Loucy (cell line): ENCODE measurements around the gene RALGAPA1.

ENCODE experiments used
- H2AFZ ChIP-seq: fragments of 200-600 bp; sonication (generic); 2 replicates; pipeline ENCODE4 v1.6.0; 2016; ENCODE audit warnings: antibody characterized with exemption, mild to moderate bottlenecking, low read length, moderate library complexity
- H3F3A ChIP-seq: fragments of 200-600 bp; 2 replicates; pipeline ENCODE4 v1.6.0; 2016; ENCODE audit warnings: antibody characterized with exemption, low read depth, mild to moderate bottlenecking
- H3K27me3 ChIP-seq: fragments of 200-600 bp; sonication (generic); 2 replicates; pipeline ENCODE4 v1.6.1; 2014; ENCODE audit warnings: low read length, mild to moderate bottlenecking; ENCODE audit not compliant: insufficient read depth, poor library complexity, severe bottlenecking
- H3K36me3 ChIP-seq: fragments of 200-600 bp; sonication (generic); 2 replicates; pipeline ENCODE4 v1.6.1; 2016; ENCODE audit warnings: low read length; ENCODE audit not compliant: insufficient read depth
- H3K4me1 ChIP-seq: fragments of 200-600 bp; sonication (generic); 2 replicates; pipeline ENCODE4 v1.5.1; 2014; ENCODE audit warnings: low read length, mild to moderate bottlenecking; ENCODE audit not compliant: insufficient read depth, poor library complexity, severe bottlenecking
- H3K4me2 ChIP-seq: fragments of 200-600 bp; sonication (generic); 2 replicates; pipeline ENCODE4 v1.6.0; 2014; ENCODE audit warnings: antibody characterized with exemption, low read length, low read depth, mild to moderate bottlenecking; ENCODE audit not compliant: poor library complexity, severe bottlenecking
- H3K4me3 ChIP-seq: fragments of 200-600 bp; sonication (generic); 2 replicates; pipeline ENCODE4 v1.5.1; 2014; ENCODE audit warnings: low read length, mild to moderate bottlenecking, mixed read lengths; ENCODE audit not compliant: poor library complexity, severe bottlenecking
- H3K79me2 ChIP-seq: fragments of 200-600 bp; sonication (generic); 2 replicates; pipeline ENCODE4 v1.6.1; 2014; ENCODE audit warnings: low read length; ENCODE audit not compliant: insufficient read depth
- H3K9ac ChIP-seq: fragments of 200-600 bp; sonication (generic); 2 replicates; pipeline ENCODE4 v1.6.0; 2014; ENCODE audit warnings: mild to moderate bottlenecking, low read depth, low read length, moderate library complexity; ENCODE audit not compliant: poor library complexity, severe bottlenecking
- H3K9me2 ChIP-seq: fragments of 200-600 bp; sonication (generic); replicated peaks from 2 replicates; pipeline ENCODE4 v1.6.1; 2016; ENCODE audit warnings: low read depth, low read length, mixed read lengths
- H3K9me3 ChIP-seq: fragments of 200-600 bp; sonication (generic); 2 replicates; pipeline ENCODE4 v1.6.1; 2014; ENCODE audit warnings: mild to moderate bottlenecking, antibody characterized with exemption, low read length, low read depth; ENCODE audit not compliant: insufficient read depth
- H4K20me1 ChIP-seq: fragments of 200-600 bp; sonication (generic); 2 replicates; pipeline ENCODE4 v1.6.0; 2014; ENCODE audit warnings: antibody characterized with exemption, low read length, mild to moderate bottlenecking; ENCODE audit not compliant: insufficient read depth, poor library complexity, severe bottlenecking
- EZH2phosphoT487 ChIP-seq: fragments of 200-600 bp; IDR thresholded peaks from 2 replicates; pipeline ENCODE4 v1.6.1; 2018; ENCODE audit warnings: antibody characterized with exemption, mild to moderate bottlenecking, moderate library complexity, borderline replicate concordance
- TF ChIP-seq, protein P1 (sequence below): fragments of 200-600 bp; sonication (generic); conservative IDR thresholded peaks from 2 replicates; pipeline ENCODE4 v1.5.1; 2014; ENCODE audit warnings: mild to moderate bottlenecking, antibody characterized with exemption, low read length

Gene RALGAPA1

DNA sequence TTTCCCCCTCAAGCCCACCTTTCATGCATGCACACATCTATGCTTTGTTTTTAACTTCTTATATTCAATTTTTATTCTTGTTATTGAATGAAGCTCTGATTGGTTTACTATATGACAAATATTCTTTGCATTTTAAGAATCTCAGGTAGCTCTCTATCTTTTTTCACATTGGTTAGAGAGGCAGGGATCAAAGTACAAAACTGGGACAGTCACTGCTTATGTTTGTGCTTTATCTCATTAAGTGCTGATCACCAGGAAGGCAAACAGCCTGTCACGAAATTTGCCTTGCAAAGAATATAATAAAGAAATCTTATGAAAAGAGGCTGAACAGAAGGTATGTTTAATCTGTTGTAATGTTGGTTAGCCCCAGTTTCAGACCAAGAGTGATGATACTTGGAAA, 304.8 kb downstream of the RALGAPA1 start:
- Histone ChIP-seq H3K9me2 (no peaks in the 10 kb centered on the region), H3K27me3 (no peaks in the 10 kb centered on the region), H3K4me3 (no peak overlapping the region), H4K20me1 (no peaks in the 10 kb centered on the region), H3K36me3 (no peaks in the 10 kb centered on the region), H3K79me2 (no peaks in the 10 kb centered on the region), H3K9me3 (no peaks in the 10 kb centered on the region), H3F3A (no peaks in the 10 kb centered on the region), H3K9ac (no peak overlapping the region), H2AFZ (no peak overlapping the region), H3K4me1 (peaks cover 12% of the 10 kb centered on the region), H3K4me2 (no peak overlapping the region)
- TF ChIP-seq, protein P1, sequence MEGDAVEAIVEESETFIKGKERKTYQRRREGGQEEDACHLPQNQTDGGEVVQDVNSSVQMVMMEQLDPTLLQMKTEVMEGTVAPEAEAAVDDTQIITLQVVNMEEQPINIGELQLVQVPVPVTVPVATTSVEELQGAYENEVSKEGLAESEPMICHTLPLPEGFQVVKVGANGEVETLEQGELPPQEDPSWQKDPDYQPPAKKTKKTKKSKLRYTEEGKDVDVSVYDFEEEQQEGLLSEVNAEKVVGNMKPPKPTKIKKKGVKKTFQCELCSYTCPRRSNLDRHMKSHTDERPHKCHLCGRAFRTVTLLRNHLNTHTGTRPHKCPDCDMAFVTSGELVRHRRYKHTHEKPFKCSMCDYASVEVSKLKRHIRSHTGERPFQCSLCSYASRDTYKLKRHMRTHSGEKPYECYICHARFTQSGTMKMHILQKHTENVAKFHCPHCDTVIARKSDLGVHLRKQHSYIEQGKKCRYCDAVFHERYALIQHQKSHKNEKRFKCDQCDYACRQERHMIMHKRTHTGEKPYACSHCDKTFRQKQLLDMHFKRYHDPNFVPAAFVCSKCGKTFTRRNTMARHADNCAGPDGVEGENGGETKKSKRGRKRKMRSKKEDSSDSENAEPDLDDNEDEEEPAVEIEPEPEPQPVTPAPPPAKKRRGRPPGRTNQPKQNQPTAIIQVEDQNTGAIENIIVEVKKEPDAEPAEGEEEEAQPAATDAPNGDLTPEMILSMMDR = no peak
- TF ChIP-seq EZH2phosphoT487 = no peak

DNA sequence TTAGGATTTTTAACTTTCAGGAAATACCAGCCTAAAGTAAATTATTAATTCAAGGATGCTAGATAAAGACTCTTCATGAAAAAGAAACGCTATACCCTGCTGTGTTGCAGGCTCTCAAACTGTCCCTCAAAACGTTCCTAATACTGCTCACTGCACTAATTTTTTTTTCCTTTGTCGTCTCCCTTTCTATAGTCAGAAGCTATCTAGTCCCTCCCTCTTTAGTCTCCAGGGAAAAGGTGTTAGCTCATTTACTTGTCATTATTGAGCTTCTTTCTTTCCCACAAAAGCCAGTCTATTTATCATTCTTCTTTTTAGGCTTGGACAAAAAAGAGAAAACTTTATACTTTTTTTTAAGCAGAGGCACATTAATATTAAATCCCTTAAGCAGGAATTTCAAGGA, 305.4 kb downstream of the RALGAPA1 start:
- H3K4me1 ChIP-seq = peaks cover 12% of the 10 kb centered on the region
- H3K9ac ChIP-seq = no peak overlapping the region
- H2AFZ ChIP-seq = no peak overlapping the region
- H4K20me1 ChIP-seq = no peaks in the 10 kb centered on the region
- no peaks in the 10 kb centered on the region for H3K36me3 ChIP-seq
- H3K27me3 ChIP-seq = no peaks in the 10 kb centered on the region
- H3K9me3 ChIP-seq = no peaks in the 10 kb centered on the region
- no peak overlapping the region for H3K4me2 ChIP-seq
- H3K79me2 ChIP-seq = no peaks in the 10 kb centered on the region
- no peaks in the 10 kb centered on the region for H3F3A ChIP-seq
- TF ChIP-seq, protein P1 = no peak
- TF ChIP-seq EZH2phosphoT487 = no peak
- no peaks in the 10 kb centered on the region for H3K9me2 ChIP-seq
- no peak overlapping the region for H3K4me3 ChIP-seq

DNA sequence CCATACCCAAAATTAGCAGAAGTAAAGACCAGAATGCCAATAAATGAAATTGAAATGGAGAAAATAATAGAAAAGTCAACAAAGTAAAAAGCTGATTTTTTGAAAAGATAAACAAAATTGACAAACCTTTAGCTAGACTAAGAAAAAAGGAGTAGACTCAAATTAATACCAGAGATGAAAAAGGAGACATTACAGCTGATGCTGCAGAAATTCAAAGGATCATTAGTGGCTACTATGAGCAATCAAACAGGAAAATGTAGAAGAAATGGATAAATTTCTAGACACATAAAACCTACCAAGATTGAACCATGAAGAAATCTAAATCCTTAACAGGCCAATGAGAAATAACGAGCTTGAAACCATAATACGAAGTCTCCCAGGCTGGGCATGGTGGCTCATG, 309.9 kb downstream of the RALGAPA1 start:
- H3F3A ChIP-seq = no peaks in the 10 kb centered on the region
- H3K4me3 ChIP-seq = no peak overlapping the region
- TF ChIP-seq, protein P1 = no peak
- no peak for TF ChIP-seq EZH2phosphoT487

More for the DNA sequence above, 309.9 kb downstream of the RALGAPA1 start:
- Histone ChIP-seq H3K9me2 (no peaks in the 10 kb centered on the region), H3K79me2 (no peaks in the 10 kb centered on the region), H3K9me3 (no peaks in the 10 kb centered on the region), H2AFZ (no peak overlapping the region), H3K4me2 (no peak overlapping the region), H3K9ac (no peak overlapping the region), H4K20me1 (no peaks in the 10 kb centered on the region), H3K27me3 (no peaks in the 10 kb centered on the region), H3K4me1 (no peaks in the 10 kb centered on the region), H3K36me3 (no peaks in the 10 kb centered on the region)
